ENCODE measurements around the gene TCF23.
"Not testable (repeated sequence)": the region's sequence is repeated elsewhere in the genome, so short reads cannot be mapped to it uniquely, and the experiment has no call there.

Gene TCF23

DNA sequence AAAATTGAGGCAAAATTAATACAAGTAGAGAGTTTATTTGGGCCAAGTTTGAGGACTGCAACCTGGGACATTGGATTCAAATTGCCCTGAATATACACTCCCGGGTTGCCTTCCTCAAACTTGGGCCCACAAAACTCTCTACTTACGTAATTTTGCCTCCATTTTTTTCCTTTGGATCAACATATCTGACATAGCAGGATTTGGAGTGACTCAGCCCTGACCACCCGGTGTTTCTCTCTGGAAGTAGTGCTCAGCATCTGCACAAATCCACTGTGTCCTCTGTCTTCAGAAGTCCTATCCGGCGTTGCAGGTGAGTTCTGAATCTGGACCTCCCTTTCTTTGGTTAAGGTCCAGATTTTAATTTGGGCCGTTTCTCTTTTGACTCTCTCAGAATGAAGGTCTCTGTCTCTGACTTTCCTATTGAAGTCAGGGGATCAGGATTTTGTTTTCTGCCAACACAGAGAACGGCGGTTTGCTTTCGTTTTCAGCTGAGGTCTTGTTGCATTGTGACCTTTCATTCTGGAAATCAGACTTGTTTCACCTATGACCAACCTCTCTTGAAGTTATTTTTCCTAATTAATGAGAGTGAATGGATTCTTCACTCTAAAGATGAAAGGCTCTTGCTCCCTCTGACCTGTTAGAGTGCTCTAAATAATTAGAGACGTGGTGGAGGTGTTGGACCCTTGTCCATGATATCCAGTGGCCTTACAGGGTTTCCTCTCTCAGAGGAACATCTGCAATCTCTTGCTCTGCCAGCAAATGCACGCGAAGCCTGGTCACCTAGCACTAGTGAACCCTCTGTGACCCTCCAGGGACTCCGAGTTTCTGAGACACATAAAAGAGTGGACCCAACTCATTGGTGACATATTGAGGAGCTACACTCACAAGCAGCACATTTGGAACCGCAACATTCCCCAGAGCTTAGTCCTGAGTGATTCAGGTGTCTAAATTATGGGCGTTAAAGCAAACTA lies 13.6 kb downstream of the TCF23 start:
- TF ChIP-seq, protein P1, sequence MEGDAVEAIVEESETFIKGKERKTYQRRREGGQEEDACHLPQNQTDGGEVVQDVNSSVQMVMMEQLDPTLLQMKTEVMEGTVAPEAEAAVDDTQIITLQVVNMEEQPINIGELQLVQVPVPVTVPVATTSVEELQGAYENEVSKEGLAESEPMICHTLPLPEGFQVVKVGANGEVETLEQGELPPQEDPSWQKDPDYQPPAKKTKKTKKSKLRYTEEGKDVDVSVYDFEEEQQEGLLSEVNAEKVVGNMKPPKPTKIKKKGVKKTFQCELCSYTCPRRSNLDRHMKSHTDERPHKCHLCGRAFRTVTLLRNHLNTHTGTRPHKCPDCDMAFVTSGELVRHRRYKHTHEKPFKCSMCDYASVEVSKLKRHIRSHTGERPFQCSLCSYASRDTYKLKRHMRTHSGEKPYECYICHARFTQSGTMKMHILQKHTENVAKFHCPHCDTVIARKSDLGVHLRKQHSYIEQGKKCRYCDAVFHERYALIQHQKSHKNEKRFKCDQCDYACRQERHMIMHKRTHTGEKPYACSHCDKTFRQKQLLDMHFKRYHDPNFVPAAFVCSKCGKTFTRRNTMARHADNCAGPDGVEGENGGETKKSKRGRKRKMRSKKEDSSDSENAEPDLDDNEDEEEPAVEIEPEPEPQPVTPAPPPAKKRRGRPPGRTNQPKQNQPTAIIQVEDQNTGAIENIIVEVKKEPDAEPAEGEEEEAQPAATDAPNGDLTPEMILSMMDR (IDR thresholded peaks at IDR 0.05; ENCODE audit: low read depth, low read length): no peak
- DNase-seq (ENCODE audit: extremely low read depth, low read depth): no peak

- TF ChIP-seq, protein P1 (IDR thresholded peaks at IDR 0.05; ENCODE audit: low read depth, low read length): no peak
- no peak for DNase-seq (ENCODE audit: extremely low read depth, low read depth)
Measured at GRCh38 chr2:27164960-27165763, 16.4 kb downstream of the TCF23 start.

DNA sequence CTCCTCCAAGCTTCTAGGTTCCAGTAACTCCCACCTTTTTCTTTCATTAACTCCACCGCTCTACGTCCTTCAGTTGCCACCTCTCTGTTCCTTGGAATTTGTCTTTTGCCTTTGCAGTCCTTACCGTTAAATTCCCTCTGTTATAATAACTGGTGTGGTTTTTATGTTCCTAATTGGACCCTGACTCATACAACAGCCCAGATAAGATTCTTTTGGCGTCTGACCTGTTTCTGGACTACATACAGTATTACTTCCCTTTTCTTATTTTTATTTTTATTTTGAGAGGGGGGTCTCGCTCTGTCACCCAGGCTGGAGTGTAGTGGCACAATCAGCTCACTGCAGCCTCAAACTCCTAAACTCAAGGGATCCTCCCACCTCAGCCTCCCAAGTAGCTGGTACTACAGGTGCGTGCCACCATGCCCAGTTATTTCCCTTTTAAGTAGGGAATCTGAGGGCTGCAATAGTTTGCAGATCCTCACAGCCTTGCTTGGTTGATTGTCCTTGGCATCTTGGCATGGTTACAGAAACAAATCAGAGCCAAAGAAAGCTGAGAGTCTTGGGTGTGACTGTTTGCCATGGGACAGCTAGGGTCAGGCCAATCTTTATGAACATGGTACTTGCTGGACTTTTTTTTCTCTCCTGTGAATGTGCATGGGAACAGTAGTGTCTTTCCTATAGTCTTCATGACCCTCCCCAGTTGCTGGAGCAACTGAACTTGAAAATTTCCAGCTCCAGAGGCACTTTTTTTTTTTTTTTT lies 22.0 kb downstream of the TCF23 start:
- TF ChIP-seq, protein P1 (IDR thresholded peaks at IDR 0.05; ENCODE audit: low read depth, low read length): no peak
- no peak for DNase-seq (ENCODE audit: extremely low read depth, low read depth)

GRCh38 chr2:27171351-27171848 lies 22.6 kb downstream of the TCF23 start:
- TF ChIP-seq, protein P1 (IDR thresholded peaks at IDR 0.05; ENCODE audit: low read depth, low read length): no peak
- no peak for DNase-seq (ENCODE audit: extremely low read depth, low read depth)

DNA sequence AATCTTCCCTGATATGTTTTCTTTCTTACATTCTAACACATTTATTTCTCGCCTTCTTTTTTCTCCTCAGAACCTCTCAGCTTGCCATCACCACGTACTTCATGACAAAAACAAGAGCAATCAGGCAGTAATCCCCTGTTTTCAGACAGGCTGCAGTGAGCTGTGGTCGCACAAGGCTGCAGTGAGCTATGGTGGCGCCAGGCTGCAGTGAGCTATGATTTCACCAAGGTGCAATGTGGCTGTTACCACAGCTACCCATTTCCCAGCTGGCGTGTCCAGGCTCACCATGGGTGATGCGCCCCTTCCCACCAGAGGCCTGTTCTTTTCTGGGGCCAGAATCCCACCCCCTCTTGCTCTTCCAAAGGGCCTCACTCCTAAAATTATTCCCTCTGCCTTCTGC lies 25.8 kb downstream of the TCF23 start:
- TF ChIP-seq, protein P1 (IDR thresholded peaks at IDR 0.05; ENCODE audit: low read depth, low read length): no peak
- DNase-seq (ENCODE audit: extremely low read depth, low read depth): no peak

- DNase-seq (ENCODE audit: extremely low read depth, low read depth): no peak
Measured at GRCh38 chr2:27175330-27175729, 26.5 kb downstream of the TCF23 start.

GRCh38 chr2:27175781-27176180 lies 27.0 kb downstream of the TCF23 start:
- not testable (repeated sequence) for DNase-seq (ENCODE audit: extremely low read depth, low read depth)

More at GRCh38 chr2:27175330-27175729, 26.5 kb downstream of the TCF23 start:
- TF ChIP-seq, protein P1 (IDR thresholded peaks at IDR 0.05; ENCODE audit: low read depth, low read length): no peak
